LoVo (cell line): ENCODE data around the gene MMEL1.
"Not testable (repeated sequence)": the region's sequence is repeated elsewhere in the genome, so short reads cannot be mapped to it uniquely, and the experiment has no call there.

ENCODE experiments used
- DNase-seq: peaks from one replicate; pipeline ENCODE4 v3.0.0-alpha.2; 2016; ENCODE audit warnings: low spot score

Gene MMEL1

GRCh38 chr1:2573250-2573920 lies 59.4 kb downstream of the MMEL1 start:
- DNase-seq: no peak

DNA sequence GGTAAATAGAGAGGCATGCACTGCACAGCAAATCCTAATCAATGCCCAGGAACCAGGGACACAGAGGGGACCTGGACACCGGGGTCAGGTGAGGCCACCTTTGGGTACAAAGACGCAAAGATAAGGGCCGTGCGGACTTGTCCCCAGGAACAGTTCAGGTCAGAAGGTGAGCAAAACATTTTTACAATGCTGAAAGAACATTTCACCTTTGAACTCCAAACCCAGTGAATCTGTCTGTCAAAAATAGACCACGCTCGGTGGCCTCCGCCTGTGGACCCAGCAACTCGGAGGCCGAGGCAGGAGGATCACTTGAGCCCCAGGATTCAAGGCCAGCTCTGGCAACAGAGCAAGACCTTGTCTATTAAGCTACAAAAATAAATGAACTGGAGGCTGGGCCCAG lies 61.5 kb downstream of the MMEL1 start:
- DNase-seq: no peak

DNA sequence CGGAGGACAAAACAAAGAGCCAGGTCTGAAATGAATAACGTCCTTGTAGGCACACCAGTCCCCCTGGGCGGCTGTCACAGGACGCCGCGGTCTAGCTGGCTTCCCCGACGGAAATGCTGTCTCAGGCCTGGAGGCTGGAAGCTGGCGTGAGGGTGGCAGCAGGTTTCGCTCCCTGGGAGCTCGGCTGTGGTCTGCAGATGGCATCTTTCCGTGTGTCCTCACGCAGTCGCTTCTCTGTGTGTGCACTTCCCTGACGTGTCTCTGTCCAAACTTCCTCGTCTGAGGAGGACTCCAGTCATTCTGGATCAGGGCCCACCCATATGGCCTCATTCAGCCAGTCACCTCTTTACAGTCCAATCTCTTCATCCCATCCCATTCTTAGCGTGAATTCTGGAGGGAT lies 62.5 kb downstream of the MMEL1 start:
- DNase-seq: no peak

GRCh38 chr1:2569703-2570102 lies 63.1 kb downstream of the MMEL1 start:
- DNase-seq: not testable (repeated sequence)

DNA sequence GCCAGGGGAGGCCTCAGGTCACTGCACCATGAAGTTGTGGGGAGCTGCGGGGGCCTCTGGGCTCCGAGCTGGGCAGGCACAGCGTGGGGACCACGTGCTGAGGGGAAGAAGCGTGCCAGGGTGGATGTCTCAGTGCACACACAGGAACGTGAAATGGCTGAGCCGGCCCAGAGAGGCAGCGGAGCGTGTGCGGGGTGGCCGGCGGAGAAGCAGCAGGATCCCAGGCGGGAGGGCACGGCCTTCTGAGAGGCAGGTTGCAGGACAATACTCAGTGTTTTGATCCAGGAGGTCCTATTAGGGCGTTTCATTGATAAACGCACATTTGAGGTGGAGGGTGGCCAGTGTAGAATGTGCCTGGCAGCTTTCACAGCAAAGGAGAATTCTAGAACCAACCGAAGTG lies 63.8 kb downstream of the MMEL1 start:
- no peak for DNase-seq

- DNase-seq: not testable (repeated sequence)
Observed at GRCh38 chr1:2568187-2568816, 64.5 kb downstream of the MMEL1 start.

- no peak for DNase-seq
Observed at GRCh38 chr1:2567083-2567679, 65.6 kb downstream of the MMEL1 start.

DNA sequence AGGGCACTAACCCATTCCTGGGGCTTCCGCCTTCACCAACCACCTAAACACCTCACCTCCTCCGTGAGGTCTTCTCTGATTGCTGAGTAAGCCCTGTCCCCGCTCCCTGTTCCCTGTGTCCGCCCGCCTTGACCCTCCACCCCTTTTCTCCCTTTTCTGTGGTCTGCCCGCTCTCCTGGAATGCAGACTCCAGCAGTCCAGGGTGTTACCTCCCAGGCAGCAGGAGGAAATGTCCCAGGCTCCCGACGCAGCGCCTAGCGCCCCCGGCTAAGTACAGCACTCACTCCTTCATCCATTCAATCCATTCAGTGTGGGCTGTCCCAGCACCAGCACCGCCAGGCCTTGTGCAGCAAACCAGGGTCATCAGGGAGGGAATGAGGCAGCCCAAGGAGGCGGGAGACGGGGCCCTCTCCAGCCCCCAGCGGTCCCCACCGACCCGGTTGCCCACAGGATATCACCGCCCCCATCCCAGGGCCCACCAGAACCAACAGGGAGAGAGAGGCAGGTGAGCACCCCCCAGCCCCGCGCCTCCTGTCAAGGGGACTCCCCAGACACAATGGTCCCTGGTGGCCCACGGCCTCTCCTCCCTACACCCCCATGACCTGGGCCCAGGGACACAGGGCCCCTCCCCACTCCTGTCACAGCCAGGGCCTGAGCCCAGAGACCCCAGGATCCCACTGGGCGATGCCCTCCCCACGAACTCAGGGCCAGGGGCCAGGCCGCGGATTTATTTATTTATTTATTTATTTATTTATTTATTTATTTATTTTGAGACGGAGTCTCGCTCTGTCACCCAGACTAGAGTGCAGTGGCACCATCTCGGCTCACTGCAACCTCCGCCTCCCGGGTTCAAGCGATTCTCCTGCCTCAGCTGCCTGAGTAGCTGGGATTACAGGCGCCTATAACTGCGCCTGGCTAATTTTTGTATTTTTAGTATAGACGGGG lies 66.4 kb downstream of the MMEL1 start:
- no peak for DNase-seq

DNA sequence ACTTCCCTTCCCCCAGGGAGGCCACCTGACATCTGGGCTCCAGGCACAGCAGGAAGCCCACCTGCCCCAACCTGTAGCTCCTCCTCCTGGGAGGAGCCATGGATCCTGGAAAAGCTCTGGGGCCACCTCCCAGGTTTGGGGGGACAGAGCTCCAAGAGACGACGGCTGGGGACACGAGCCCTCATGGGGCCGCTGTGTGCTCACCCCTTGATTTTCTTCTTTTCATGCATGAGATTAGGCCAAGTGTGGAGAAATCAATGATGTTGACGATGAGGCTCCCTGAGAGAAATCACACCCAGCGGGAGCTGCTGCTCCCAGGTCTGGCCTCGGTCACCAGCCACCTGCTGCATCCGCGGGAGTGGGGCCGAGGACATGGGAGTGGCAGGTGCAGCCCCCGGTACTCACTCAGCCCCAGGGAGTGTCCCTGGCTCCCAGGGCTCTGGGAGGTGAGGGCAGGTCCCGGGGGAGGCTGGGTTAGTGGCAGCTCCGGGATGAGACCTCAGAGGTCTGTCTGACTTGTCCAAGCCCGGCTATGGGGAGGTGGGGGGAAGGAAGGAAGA lies 67.9 kb downstream of the MMEL1 start:
- no peak for DNase-seq

DNA sequence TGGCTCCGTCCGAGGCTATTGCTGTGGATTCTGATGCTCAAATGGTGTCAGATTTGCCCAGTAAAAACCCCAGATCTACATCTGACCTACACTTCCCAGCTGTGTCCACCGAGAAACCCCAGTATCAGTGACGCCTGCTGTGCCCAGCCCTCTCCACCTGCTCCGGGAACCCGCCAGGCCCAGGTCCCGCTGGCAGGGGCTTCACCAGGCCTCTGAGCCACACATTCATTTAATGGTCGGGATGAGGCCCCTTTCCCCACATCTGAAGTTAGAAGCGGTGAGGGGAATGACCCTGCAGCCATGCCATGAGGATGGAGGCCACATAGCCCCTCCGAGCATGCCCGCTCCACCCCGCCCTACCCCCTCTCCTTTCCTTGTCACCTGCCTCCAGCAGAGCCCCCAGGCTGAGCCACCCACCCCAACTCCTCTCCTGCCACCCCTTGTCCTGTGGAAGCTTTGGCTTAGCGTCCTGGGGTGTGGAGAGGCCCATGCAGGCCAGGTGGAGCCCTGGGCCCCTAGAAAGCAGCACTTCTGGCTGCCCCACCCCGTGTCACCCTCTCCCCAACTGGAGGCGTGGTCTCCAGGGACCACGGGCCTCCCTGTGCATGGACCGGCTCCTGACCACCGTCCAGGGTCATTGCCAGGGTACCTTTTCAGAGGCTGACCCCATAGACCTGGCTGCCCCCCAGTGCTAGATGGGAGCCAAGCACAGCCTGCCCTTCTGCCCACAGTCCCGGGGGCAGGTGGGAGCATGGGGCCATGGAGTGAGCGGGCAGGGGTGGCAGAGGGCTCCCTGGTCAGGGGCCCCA lies 68.6 kb downstream of the MMEL1 start:
- DNase-seq: no peak

- no peak for DNase-seq
Observed at GRCh38 chr1:2563205-2563604, 69.6 kb downstream of the MMEL1 start.

- DNase-seq: no peak
Observed at GRCh38 chr1:2561898-2562895, 70.6 kb downstream of the MMEL1 start.

DNA sequence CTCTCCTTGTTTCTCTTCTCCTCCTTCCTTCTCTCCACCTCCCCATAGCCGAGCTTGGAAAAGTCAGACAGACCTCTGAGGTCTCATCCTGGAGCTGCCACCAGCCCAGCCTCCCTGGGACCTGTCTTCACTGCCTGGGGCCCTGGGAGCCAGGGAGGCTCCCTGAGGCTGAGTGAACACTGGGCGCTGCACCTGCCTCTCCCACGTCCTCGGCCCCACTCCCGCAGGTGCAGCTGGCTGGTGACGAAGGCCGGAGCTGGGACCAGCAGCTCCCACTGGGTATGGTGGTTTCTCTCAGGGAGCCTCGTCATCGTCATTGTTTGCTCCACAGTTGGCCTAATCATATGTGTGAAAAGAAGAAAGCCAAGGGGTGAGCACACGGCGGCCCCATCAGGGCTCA lies 71.4 kb downstream of the MMEL1 start:
- no peak for DNase-seq

DNA sequence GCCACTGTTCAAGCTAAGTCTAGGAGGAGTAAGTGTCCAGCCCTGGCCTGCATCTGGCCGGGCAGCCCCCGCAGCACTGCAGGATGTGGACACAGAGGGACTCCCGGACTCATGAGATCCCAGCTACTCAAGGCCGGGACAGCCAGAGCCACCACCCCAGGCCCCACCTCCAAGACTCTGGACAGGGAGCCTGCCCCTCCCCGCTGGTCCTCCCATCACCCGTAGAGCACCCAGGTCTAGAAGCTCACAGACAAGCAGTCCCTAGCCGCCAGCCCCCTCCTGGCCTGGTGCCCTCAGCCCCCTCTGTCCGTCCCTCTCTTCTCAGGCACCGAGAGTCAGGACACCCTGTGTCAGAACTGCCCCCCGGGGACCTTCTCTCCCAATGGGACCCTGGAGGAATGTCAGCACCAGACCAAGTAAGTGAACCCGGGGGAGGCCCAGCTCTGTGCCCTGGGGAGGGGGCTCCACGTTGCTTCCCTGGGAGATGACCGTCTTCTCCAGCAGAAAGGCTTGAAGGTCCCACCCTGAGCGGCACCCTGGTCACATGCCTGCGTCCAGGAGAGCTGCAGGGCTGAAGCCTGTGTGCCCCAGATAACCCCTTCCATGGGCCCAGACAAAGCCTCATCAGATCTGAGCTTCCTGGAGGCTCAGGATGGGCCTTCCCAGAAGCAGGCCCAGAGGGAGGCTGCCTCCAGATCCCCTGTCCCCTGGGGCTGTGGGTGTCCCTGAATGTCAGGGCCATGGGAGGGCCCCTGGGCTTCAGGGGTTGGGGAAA lies 72.3 kb downstream of the MMEL1 start:
- no peak for DNase-seq

DNA sequence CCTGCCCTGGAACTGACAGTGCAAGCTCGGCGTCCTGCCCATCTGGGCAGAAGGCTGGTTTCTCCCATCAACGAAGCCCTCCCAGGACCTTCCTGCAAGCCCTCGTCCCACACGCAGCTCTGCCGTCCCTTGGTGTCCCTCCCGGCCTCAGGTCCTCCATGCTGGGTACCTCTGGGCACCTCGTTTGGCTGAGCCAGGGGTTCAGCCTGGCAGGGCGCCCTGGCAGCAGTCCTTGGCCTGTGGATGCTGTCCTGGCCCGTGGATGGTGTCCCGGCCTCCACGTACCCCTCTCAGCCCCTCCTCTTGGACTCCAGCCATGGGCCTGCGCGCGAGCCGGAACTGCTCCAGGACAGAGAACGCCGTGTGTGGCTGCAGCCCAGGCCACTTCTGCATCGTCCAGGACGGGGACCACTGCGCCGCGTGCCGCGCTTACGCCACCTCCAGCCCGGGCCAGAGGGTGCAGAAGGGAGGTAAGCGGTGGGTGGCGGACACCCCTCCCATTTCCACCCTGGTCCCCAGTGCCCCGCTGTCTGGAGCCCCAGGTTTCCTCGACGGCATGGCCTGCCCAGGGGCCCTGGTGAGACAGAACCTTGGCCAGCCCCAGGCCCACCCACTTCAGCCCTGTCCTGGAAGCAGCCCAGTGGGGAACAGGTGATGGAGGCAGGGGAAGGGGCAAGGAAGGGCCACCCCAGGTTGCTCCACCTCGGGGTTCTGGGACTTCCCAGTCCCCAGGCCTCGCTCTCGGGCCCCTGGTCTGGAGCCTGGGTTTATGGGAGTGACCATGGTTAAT lies 73.1 kb downstream of the MMEL1 start:
- no peak for DNase-seq

- DNase-seq: no peak
Observed at GRCh38 chr1:2558861-2559260, 74.0 kb downstream of the MMEL1 start.

DNA sequence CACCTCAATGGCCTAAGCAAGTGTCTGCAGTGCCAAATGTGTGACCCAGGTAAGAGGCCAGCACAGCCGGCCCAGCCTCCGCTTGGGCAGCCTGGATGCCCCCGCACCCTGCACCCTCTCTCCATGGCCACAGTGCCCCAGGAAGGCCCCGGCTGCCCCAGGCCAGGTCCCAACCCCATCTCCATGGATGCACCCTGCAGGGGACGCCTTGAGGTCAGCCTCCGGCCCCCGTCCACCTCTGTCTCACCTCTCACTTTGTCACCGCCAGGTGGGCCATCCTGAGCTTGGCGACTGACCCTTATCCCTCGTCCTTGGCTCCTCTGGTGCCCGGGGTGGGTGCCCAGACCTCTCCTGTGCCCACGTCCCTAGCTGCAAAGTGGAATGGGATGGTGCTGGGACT lies 74.4 kb downstream of the MMEL1 start:
- no peak for DNase-seq
